GM18858 (cell line): ENCODE measurements around the gene MPZ.
"Not testable (repeated sequence)": the region's sequence is repeated elsewhere in the genome, so short reads cannot be mapped to it uniquely, and the experiment has no call there.

Experiments
- ATAC-seq: cut with Tn5 transposase; IDR thresholded peaks from one replicate; pipeline ENCODE4 v1.9.1; 2021; ENCODE audit not compliant: unreplicated experiment

Gene MPZ

GRCh38 chr1:161309868-161310267 is at the start of gene MPZ:
Gene MPZ, minus strand, starts transcription at chr1:161309968. Its CDS starts 63 bp downstream, at chr1:161309905.
- no peak for ATAC-seq

GRCh38 chr1:161359291-161359690 is 49.5 kb upstream of the MPZ start:
- no peak for ATAC-seq

GRCh38 chr1:161357073-161357472 is 47.3 kb upstream of the MPZ start:
- ATAC-seq: no peak

GRCh38 chr1:161351482-161351881 is 41.7 kb upstream of the MPZ start:
- ATAC-seq: no peak

- no peak for ATAC-seq
Observed at GRCh38 chr1:161350671-161351070, 40.9 kb upstream of the MPZ start.

- no peak for ATAC-seq
Observed at GRCh38 chr1:161342821-161343220, 33.1 kb upstream of the MPZ start.

- no peak for ATAC-seq
Observed at GRCh38 chr1:161342177-161342576, 32.4 kb upstream of the MPZ start.

- ATAC-seq: no peak
Observed at GRCh38 chr1:161335796-161336195, 26.0 kb upstream of the MPZ start.

GRCh38 chr1:161333166-161333565 is 23.4 kb upstream of the MPZ start:
- ATAC-seq: no peak

GRCh38 chr1:161330346-161330745 is 20.6 kb upstream of the MPZ start:
- ATAC-seq: no peak

- ATAC-seq: no peak
Observed at GRCh38 chr1:161324020-161324419, 14.3 kb upstream of the MPZ start.

GRCh38 chr1:161315841-161316674 is 6.3 kb upstream of the MPZ start:
- ATAC-seq: not testable (repeated sequence)

- peak; percentile 93 for ATAC-seq
Observed at GRCh38 chr1:161314201-161314981, 4.6 kb upstream of the MPZ start, which contains the start of gene SDHC. Gene SDHC, plus strand, starts transcription at chr1:161314381. Its CDS starts 25 bp downstream, at chr1:161314406.

- ATAC-seq: no peak
Observed at GRCh38 chr1:161313554-161314200, 3.9 kb upstream of the MPZ start.

- no peak for ATAC-seq
Observed at GRCh38 chr1:161311595-161312181, 1.9 kb upstream of the MPZ start.

- no peak for ATAC-seq
Observed at GRCh38 chr1:161307892-161308638, 1.7 kb downstream of the MPZ start.

GRCh38 chr1:161307230-161307768 is 2.5 kb downstream of the MPZ start:
- no peak for ATAC-seq

- peak; percentile 53 for ATAC-seq
Observed at GRCh38 chr1:161305867-161306519, 3.8 kb downstream of the MPZ start.
